Lower leg skin (tissue), 3 donors: ENCODE data around the gene FSD2.

Experiments used
- CTCF ChIP-seq, 3 donors: fragments of 450-650 bp; IDR thresholded peaks; one replicate each; pipeline ENCODE4 v1.5.1; 2016; ENCODE audit warnings: antibody characterized with exemption in 3 of 3, mild to moderate bottlenecking in 3 of 3, moderate library complexity in 2 of 3
- POLR2A ChIP-seq, 2 donors: fragments of 450-650 bp; IDR thresholded peaks; one replicate each; pipeline ENCODE4 v1.6.1; 2016 to 2017; ENCODE audit warnings: antibody characterized with exemption in 2 of 2, mild to moderate bottlenecking in 1 of 2, moderate library complexity in 1 of 2

- no peak for TF ChIP-seq CTCF (IDR thresholded peaks at IDR 0.05)
- TF ChIP-seq POLR2A (IDR thresholded peaks at IDR 0.05) = no peak
Measured at GRCh38 chr15:82839136-82839535, 33.3 kb upstream of the FSD2 start.
